ENCODE results near the gene CDV3. TPM values are rescaled to one million over a fixed set of nuclear protein-coding genes. Genes with fewer than 3 reads are reported as not detected.

Gene CDV3
- total RNA-seq, 1 experiment from 2014 or later = 284 TPM

- no peaks in the 10 kb centered on the region for H3K9me3 ChIP-seq
- no peak for TF ChIP-seq CTCF (IDR thresholded peaks at IDR 0.05; ENCODE audit: insufficient read depth in 1 of 2, low read depth in 1 of 2, low read length in 1 of 2, severe bottlenecking in 1 of 2, unreplicated experiment in 1 of 2)
- no peak overlapping the region for H3K4me3 ChIP-seq (ENCODE audit: low read depth, low read length)
- DNase-seq = peak in 1 of 2 experiments; percentile 42
- Mint-ChIP-seq H3K9me3 (ENCODE audit: unreplicated experiment) (no peaks in the 10 kb centered on the region), H3K4me3 (ENCODE audit: unreplicated experiment) (peak overlapping the region; percentile 23), H3K4me1 (ENCODE audit: low read depth, unreplicated experiment) (peaks cover 35% of the 10 kb centered on the region), H3K27me3 (ENCODE audit: insufficient read depth, unreplicated experiment) (no peaks in the 10 kb centered on the region), H3K36me3 (ENCODE audit: insufficient read depth, unreplicated experiment) (peaks cover 6% of the 10 kb centered on the region), H3K27ac (ENCODE audit: unreplicated experiment) (peak overlapping the region; percentile 83)
- no TSS peak for BruUV-seq (replicated peaks)
- no peaks in the 10 kb centered on the region for H3K27me3 ChIP-seq (replicated peaks; ENCODE audit: control insufficient read depth, insufficient read depth, low read length)
- H3K36me3 ChIP-seq (ENCODE audit: control insufficient read depth, insufficient read depth, low read length) = no peaks in the 10 kb centered on the region
- intact Hi-C loops (cut with micrococcal nuclease; ENCODE audit: unreplicated experiment) = loop anchor here (1.0 kb wide), 2 partner anchors 9 to 17 kb away; partner anchors contain the start of gene CDV3
- CTCF ChIA-PET = interaction anchor here (1.0 to 1.4 kb wide), 3 partner anchors 15 to 111 kb away, joined by 3 to 4 read pairs (median 4); no protein-coding TSS in a partner anchor
- H3K4me1 ChIP-seq = peaks cover 47% of the 10 kb centered on the region
- POLR2A ChIA-PET = interaction anchor here (1.7 kb wide), 1 partner anchor 9 kb away, joined by 10 read pairs; the partner anchor contains the start of gene CDV3
Measured at GRCh38 chr3:133563816-133564215, 9.7 kb upstream of the CDV3 start.

GRCh38 chr3:133568294-133569014 is 5.0 kb upstream of the CDV3 start:
- no TSS peak for BruUV-seq (replicated peaks)
- ChIA-PET CTCF (no interaction called here), POLR2A (no interaction called here)
- no peak for DNase-seq
- Mint-ChIP-seq H3K4me3 (ENCODE audit: unreplicated experiment) (no peak overlapping the region), H3K27ac (ENCODE audit: unreplicated experiment) (peak overlapping the region; percentile 5), H3K27me3 (ENCODE audit: insufficient read depth, unreplicated experiment) (no peaks in the 10 kb centered on the region), H3K36me3 (ENCODE audit: insufficient read depth, unreplicated experiment) (peaks cover 23% of the 10 kb centered on the region), H3K9me3 (ENCODE audit: unreplicated experiment) (no peaks in the 10 kb centered on the region), H3K4me1 (ENCODE audit: low read depth, unreplicated experiment) (peaks cover 57% of the 10 kb centered on the region)
- intact Hi-C loops (cut with micrococcal nuclease; ENCODE audit: unreplicated experiment) = no loop called here
- no peaks in the 10 kb centered on the region for H3K36me3 ChIP-seq (ENCODE audit: control insufficient read depth, insufficient read depth, low read length)
- H3K4me1 ChIP-seq = peaks cover 65% of the 10 kb centered on the region
- TF ChIP-seq CTCF (IDR thresholded peaks at IDR 0.05; ENCODE audit: insufficient read depth in 1 of 2, low read depth in 1 of 2, low read length in 1 of 2, severe bottlenecking in 1 of 2, unreplicated experiment in 1 of 2) = no peak
- H3K4me3 ChIP-seq (ENCODE audit: low read depth, low read length) = no peak overlapping the region
- no peaks in the 10 kb centered on the region for H3K9me3 ChIP-seq
- no peaks in the 10 kb centered on the region for H3K27me3 ChIP-seq (replicated peaks; ENCODE audit: control insufficient read depth, insufficient read depth, low read length)

GRCh38 chr3:133570139-133570936 is 3.1 kb upstream of the CDV3 start:
- CTCF ChIA-PET = interaction anchor here (0.7 to 1.7 kb wide), 3 partner anchors 76 to 925 kb away, joined by 3 to 5 read pairs (median 4); no protein-coding TSS in a partner anchor
- H3K9me3 Mint-ChIP-seq (ENCODE audit: unreplicated experiment) = no peaks in the 10 kb centered on the region
- peaks cover 39% of the 10 kb centered on the region for H3K4me1 Mint-ChIP-seq (ENCODE audit: low read depth, unreplicated experiment)
- Histone ChIP-seq H3K27me3 (replicated peaks; ENCODE audit: control insufficient read depth, insufficient read depth, low read length) (no peaks in the 10 kb centered on the region), H3K36me3 (ENCODE audit: control insufficient read depth, insufficient read depth, low read length) (no peaks in the 10 kb centered on the region), H3K4me3 (ENCODE audit: low read depth, low read length) (no peak overlapping the region), H3K9me3 (no peaks in the 10 kb centered on the region), H3K4me1 (peaks cover 46% of the 10 kb centered on the region)
- intact Hi-C loops (cut with micrococcal nuclease; ENCODE audit: unreplicated experiment) = loop anchor here (5.0 to 10.0 kb wide), 2 partner anchors 38 to 846 kb away; partner anchors contain the start of gene NPHP3
- peaks cover 30% of the 10 kb centered on the region for H3K36me3 Mint-ChIP-seq (ENCODE audit: insufficient read depth, unreplicated experiment)
- DNase-seq = peak in 1 of 2 experiments; percentile 45
- POLR2A ChIA-PET = interaction anchor here (1.0 to 1.4 kb wide), 2 partner anchors 23 to 91 kb away, joined by 5 read pairs; no protein-coding TSS in a partner anchor
- H3K4me3 Mint-ChIP-seq (ENCODE audit: unreplicated experiment) = no peak overlapping the region
- H3K27ac Mint-ChIP-seq (ENCODE audit: unreplicated experiment) = peak overlapping the region; percentile 5
- no peak for TF ChIP-seq CTCF (IDR thresholded peaks at IDR 0.05; ENCODE audit: insufficient read depth in 1 of 2, low read depth in 1 of 2, low read length in 1 of 2, severe bottlenecking in 1 of 2, unreplicated experiment in 1 of 2)
- BruUV-seq (replicated peaks) = no TSS peak
- no peaks in the 10 kb centered on the region for H3K27me3 Mint-ChIP-seq (ENCODE audit: insufficient read depth, unreplicated experiment)

Measured in Caco-2 (cell line).